Posterior cingulate gyrus (tissue), 11 donors: ENCODE results near the gene TSKU.
A peak's percentile ranks its signal among the peaks of the same experiment; 100 is the strongest.

Source experiments
- DNase-seq, 10 donors: peaks; one replicate each; pipeline versions ENCODE4 v3.0.0 to v3.0.0-alpha.2; 2020 to 2021; ENCODE audit warnings: mixed read lengths in 3 of 10
- intact Hi-C: fragments of 100-400 bp; cut with DNase I; formaldehyde crosslinking; loops from one replicate; pipeline ENCODE4 v1.15.1; 2023

TSKU gene

GRCh38 chr11:76750067-76750466 lies 33.1 kb upstream of the TSKU start:
- no peak for DNase-seq
- intact Hi-C loops = no loop called here

DNA sequence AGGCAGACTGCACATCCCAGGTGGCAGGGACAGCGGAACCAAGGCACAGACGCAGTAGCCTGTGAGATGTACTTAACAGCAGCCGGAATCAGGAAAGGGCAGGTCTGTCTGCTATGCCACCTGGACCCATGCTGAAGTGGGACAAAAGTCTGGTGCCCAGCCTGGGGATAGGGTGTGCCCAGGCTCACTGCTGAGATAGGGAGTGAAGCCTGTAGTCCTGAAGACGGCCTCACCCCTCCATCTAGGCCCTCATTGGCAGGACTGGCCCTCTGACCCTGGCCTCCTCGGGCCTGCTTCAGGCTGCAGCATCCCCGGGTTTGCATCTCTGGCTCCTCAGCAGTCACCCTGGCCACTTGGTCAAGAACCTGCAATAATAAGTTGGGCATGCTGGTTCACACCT lies 32.4 kb upstream of the TSKU start:
- intact Hi-C loops = no loop called here
- peak in 1 of 10 donors; percentile 52 for DNase-seq

GRCh38 chr11:76752321-76753143 lies 30.6 kb upstream of the TSKU start:
- intact Hi-C loops = no loop called here
- DNase-seq = peak in 1 of 10 donors; percentile 57

DNA sequence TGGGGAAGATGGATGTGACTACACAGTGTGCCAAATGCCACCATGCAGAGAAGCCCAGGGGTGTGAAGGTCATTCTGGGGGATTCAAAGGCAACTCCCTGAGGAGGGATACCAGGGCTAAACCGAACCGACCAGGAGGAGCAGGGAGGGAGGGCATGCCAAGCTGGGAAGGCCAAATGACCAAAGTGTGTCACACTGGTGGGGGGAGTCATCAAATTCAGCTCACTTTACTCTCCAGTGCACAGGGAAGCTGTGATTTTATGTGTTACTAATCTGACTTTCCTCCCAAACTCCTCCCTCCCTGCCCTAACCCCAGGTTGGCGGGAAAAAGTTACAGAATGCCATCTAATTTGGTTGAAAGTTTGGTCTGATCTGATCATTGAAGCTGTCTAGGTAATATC lies 29.7 kb upstream of the TSKU start:
- DNase-seq = peak in 1 of 10 donors; percentile 18
- intact Hi-C loops = no loop called here

GRCh38 chr11:76753950-76754349 lies 29.2 kb upstream of the TSKU start:
- intact Hi-C loops = no loop called here
- no peak for DNase-seq

- intact Hi-C loops = no loop called here
- DNase-seq = no peak
Measured at GRCh38 chr11:76756341-76756741, 26.8 kb upstream of the TSKU start.

GRCh38 chr11:76758311-76758710 lies 24.8 kb upstream of the TSKU start:
- DNase-seq = no peak
- intact Hi-C loops = no loop called here

DNA sequence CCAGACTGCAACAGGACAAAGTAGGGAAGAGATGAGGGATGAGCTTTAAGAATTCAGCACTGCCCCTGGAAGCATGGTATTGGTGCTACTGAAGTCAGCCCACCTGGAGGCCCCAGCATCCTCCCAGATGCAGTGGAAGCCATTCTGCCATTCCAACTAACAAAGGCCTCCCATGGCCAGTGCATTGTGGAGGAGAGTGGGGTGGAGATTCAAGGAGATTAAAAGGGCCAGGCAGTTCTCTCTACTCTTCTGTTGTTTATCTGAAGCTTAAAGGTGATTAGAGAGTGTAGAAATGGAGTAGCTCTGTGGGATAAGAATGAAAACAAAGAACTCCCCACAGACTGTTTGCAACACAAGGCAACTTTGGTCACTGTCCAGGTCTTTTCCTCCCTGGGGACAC lies 24.1 kb upstream of the TSKU start:
- DNase-seq = no peak

DNA sequence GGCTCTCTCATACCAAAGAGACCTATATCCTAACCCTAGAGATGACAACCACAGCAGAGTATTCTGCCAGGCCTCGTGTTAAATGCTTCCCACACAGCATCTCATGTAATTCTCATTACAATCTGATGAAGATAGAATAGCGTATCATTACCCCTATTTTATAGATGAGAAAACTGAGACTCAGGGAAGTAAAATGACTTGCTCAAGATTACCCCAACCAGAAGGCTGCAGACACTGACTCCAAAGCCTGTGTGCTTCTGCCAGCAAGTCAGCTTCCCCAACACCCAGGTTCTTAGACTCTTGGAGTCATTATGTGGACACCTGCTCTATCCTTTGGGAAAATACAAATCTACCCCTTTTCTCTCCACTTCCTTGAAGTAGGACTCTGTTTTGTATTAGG lies 23.6 kb upstream of the TSKU start:
- intact Hi-C loops = no loop called here

More for the DNA sequence above, 24.1 kb upstream of the TSKU start:
- intact Hi-C loops = no loop called here

DNA sequence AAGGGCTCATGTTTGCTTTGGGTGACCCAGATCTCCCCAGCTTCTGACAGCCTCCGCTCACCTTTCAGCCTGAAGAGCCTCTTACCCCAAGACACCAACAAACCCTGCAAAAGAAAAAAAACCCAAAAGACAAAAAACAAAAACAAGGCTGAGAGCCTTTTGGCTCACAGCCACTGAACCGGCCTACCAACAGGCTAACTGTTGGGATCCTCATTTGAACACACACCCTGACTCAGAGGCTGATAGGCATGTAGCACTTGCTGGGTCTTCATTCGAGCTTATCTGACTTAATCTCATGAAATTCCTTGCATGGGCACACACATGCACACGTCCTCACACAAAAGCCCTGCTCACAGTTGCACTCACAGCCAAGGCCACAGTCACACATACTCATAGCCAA lies 22.9 kb upstream of the TSKU start:
- no peak for DNase-seq
- intact Hi-C loops = no loop called here

More for the DNA sequence above, 23.6 kb upstream of the TSKU start:
- no peak for DNase-seq

DNA sequence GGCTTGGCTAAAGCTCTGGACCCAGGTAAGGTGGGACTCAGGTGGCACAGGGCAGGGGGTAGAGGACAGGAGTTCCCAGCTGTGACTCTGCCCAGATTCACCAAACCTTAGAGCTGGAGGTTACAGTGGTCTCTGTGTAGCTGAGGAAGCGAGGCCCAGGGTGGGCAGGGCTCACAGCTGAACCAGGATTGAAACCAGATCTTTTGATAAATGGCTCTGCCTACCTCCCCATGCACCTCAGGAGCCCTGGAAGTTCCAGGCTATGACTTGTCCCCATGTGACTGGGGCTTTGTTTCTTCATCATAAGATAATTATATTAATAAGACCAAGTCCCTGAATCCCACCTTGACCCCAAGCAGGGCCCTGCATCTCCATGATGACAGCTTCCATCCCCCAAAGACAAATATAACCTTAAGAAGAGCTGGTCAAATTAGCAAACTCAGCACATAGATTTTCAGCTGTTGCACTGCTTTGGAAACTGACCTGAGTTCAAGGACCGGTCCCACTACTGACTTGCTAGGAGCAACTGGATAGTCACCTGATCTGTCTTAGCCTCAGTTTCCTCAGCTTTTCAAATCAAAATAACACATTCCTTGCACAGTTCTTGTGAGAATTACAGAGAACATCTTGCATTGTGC lies 21.3 kb upstream of the TSKU start:
- intact Hi-C loops = no loop called here

DNA sequence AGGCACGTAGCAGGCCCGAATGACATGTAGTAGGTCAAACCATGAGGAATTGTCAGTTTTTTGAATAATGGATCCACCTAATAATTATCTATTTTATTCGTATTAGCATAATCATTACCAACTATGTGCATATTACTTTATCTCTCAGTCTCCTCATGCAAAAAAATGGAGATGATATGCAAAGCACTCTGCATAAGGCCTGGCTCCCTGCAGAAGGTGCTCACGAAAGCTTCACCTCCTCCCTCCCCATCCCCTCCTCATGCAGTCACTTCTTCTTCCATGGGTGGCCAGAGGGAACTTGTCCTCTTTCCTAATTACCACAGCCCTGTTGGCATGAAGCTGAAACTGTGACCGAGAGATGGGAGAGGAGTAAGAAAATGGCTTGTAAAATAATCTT lies 20.8 kb upstream of the TSKU start:
- intact Hi-C loops = no loop called here

More for the DNA sequence above, 21.3 kb upstream of the TSKU start:
- DNase-seq = no peak

GRCh38 chr11:76762867-76763572 lies 20.1 kb upstream of the TSKU start:
- intact Hi-C loops = no loop called here
- DNase-seq = no peak

More for the DNA sequence above, 20.8 kb upstream of the TSKU start:
- no peak for DNase-seq

DNA sequence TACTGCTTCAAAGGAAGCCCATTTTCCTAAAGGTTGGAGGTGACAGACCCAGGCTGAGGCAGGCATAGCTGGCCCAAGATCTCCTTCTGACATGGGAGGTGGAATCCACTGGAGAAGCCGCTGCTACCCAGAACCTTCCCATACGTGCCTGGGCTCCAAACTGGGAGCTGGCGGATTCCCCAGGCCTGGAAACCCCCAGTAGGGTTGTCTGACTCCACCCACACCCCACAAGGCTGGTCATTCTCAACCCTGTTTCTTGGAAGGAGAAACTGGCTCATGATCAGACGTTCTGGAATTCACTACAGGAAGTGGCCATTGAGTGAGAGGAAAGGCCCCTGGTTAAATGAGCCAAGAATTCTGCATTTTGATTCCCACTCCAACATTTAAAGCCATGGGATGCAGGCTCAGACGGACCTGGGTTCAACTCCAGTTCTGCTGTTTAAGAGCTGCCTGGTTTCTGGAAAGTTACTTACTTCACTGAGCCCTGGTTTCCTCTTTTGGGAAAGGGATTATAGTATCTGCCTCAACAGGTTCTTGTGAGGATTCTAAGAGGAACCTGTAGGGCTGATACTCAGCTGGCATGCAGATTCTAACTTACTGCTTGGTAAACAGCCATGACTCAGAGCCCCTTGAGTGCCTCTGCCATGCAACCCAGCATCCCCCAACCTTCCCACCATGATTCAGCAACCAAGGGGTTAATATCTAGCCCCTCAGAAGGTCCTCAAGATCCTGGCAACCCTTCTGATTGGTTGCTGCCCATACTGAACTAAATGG lies 19.4 kb upstream of the TSKU start:
- no peak for DNase-seq
- intact Hi-C loops = no loop called here

DNA sequence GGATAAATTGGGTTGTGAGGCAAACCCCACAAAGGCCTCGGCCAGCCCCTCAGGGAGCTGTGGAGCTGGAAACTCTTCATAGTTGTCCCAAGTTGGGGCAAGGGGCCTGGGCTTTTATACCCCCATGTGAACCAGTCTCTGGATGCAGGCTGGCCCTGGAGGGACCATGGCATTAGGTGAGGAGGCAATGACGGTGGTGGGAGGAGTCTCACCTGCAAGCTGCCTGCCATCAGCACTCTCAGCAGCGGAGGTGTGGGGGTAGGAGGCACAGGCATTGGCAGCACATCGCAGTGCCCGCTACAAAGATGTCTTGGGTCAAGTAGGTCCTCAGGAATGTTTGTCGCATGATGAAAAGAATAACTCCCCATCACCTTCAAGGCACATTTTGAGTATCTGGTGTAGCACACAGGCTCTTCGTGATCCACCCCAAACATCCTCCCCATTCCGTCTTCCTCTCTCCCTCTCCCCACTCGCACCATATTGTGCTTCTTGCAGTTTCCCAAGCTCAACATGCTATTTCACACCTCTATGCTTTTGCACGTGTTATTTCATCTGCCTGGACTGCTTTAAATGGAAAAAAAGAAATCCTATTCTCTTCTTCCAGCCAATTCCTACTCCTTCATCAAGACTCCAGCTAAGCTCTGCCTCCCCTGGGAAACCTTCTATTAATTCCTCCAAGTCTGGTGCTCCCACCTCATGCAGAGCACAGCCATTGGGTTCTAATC lies 18.1 kb upstream of the TSKU start:
- DNase-seq = no peak

DNA sequence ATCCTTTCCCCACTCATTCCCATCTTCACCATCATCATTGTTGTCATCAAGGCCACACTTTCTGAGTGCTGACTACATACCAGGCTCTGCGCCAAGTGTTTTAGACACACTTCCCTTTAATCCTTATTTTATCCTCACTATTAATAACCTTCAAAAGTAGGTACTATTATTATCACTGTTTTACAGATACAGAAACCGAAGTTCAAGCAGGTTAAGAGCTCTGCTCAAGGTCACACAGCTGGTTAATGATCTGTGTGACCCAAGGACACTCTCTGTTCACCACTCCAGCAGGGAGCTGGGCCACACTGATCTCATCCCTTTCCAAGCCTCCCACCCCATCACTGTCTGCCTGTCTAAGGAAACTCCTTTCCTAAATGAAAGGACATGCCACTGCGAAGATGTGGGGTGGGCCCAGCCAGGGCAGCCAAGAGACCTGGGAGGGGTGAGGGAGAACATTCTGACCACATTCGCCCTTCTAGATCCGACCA lies 17.2 kb upstream of the TSKU start:
- intact Hi-C loops = no loop called here
- peak in 1 of 10 donors; percentile 31 for DNase-seq

More for the DNA sequence above, 18.1 kb upstream of the TSKU start:
- intact Hi-C loops = no loop called here

DNA sequence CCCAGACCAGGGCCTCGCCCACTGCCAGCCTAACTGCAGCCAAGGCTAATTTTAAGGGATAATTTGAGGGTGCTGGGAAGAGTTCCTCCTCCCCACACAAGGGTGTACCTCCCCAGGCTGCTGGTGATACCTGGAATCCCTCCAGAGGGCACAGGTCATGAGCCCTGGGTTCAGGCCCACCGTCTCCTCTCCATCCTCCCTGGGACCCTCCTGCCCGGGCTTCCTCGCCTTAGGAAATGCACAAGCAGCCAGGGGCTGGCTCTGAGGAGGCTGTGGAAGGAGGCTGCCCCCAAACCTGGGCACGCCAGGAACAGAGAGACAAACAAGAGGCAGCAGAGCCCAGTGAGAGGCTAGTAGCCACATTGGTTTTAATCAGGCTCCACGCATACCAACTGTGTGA lies 16.6 kb upstream of the TSKU start:
- intact Hi-C loops = no loop called here
- DNase-seq = peak in 1 of 10 donors; percentile 49

- no peak for DNase-seq
- intact Hi-C loops = no loop called here
Measured at GRCh38 chr11:76767659-76768058, 15.5 kb upstream of the TSKU start.

- DNase-seq = peak in 2 of 10 donors; percentile 24 to 89
- intact Hi-C loops = no loop called here
Measured at GRCh38 chr11:76768088-76768908, 14.9 kb upstream of the TSKU start.
